HUES48 (cell line): ENCODE results near the gene CTNNA2.
"Not testable (repeated sequence)": the region's sequence is repeated elsewhere in the genome, so short reads cannot be mapped to it uniquely, and the experiment has no call there.

Experiments used
- H3K27ac ChIP-seq: one replicate; pipeline ENCODE4 v1.7.0; 2013; ENCODE audit warnings: low read depth, low read length, inconsistent platforms
- H3K27me3 ChIP-seq: 2 replicates; pipeline ENCODE4 v1.6.1; 2013; ENCODE audit warnings: mild to moderate bottlenecking, low read length; ENCODE audit not compliant: control insufficient read depth, insufficient read depth
- H3K36me3 ChIP-seq: 2 replicates; pipeline ENCODE4 v1.6.1; 2013; ENCODE audit warnings: low read length; ENCODE audit not compliant: control insufficient read depth, insufficient read depth
- H3K4me1 ChIP-seq: 2 replicates; pipeline ENCODE4 v1.6.1; 2013; ENCODE audit warnings: mild to moderate bottlenecking, low read length; ENCODE audit not compliant: control insufficient read depth, insufficient read depth
- H3K4me3 ChIP-seq: 2 replicates; pipeline ENCODE4 v1.5.1; 2013; ENCODE audit warnings: mild to moderate bottlenecking, low read depth, low read length
- H3K9ac ChIP-seq: 2 replicates; pipeline ENCODE4 v1.6.1; 2013; ENCODE audit warnings: mild to moderate bottlenecking, low read depth, low read length, moderate library complexity
- H3K9me3 ChIP-seq: 2 replicates; pipeline ENCODE4 v1.6.1; 2013; ENCODE audit warnings: low read length; ENCODE audit not compliant: control insufficient read depth, insufficient read depth

CTNNA2 gene

GRCh38 chr2:80195034-80195433 lies 682.2 kb downstream of the CTNNA2 start:
- no peak overlapping the region for H3K27ac ChIP-seq
- no peaks in the 10 kb centered on the region for H3K9me3 ChIP-seq
- no peak overlapping the region for H3K4me3 ChIP-seq
- H3K36me3 ChIP-seq: no peaks in the 10 kb centered on the region
- no peaks in the 10 kb centered on the region for H3K27me3 ChIP-seq
- H3K4me1 ChIP-seq: no peaks in the 10 kb centered on the region
- H3K9ac ChIP-seq: no peak overlapping the region

- Histone ChIP-seq H3K4me3 (no peak overlapping the region), H3K36me3 (no peaks in the 10 kb centered on the region)
These were observed 685.2 kb downstream of the CTNNA2 start for GRCh38 chr2:80198042-80198441.

GRCh38 chr2:80199504-80199903 lies 686.7 kb downstream of the CTNNA2 start:
- Histone ChIP-seq H3K4me1 (no peaks in the 10 kb centered on the region), H3K27ac (peak overlapping the region; percentile 28), H3K9ac (no peak overlapping the region), H3K9me3 (peaks cover 15% of the 10 kb centered on the region), H3K36me3 (no peaks in the 10 kb centered on the region), H3K4me3 (no peak overlapping the region), H3K27me3 (no peaks in the 10 kb centered on the region)

More at GRCh38 chr2:80198042-80198441, 685.2 kb downstream of the CTNNA2 start:
- Histone ChIP-seq H3K27ac (no peak overlapping the region), H3K27me3 (no peaks in the 10 kb centered on the region), H3K9me3 (peaks cover 4% of the 10 kb centered on the region; the same call in 1 of the 2 replicates), H3K4me1 (no peaks in the 10 kb centered on the region), H3K9ac (no peak overlapping the region)

DNA sequence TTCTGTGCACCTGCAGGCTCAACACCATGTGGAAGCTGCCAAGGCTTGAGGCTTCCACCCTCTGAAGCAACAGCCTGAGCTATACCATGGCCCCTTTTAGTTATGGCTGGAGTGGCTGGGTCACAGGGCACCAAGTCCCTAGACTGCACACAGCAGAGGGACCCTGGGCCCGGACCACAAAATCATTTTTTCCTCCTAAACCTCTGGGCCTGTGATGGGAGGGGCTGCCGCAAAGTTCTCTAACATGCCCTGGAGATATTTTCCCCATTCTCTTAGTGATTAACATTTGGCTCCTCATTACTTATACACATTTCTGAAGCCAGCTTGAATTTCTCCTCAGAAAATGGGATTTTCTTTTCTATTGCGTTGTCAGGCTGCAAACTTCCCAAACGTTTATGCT lies 691.1 kb downstream of the CTNNA2 start:
- not testable (repeated sequence) for H3K27me3 ChIP-seq, H3K9ac ChIP-seq, H3K36me3 ChIP-seq, H3K27ac ChIP-seq, H3K4me1 ChIP-seq, H3K4me3 ChIP-seq
- peaks cover 15% of the 10 kb centered on the region for H3K9me3 ChIP-seq

DNA sequence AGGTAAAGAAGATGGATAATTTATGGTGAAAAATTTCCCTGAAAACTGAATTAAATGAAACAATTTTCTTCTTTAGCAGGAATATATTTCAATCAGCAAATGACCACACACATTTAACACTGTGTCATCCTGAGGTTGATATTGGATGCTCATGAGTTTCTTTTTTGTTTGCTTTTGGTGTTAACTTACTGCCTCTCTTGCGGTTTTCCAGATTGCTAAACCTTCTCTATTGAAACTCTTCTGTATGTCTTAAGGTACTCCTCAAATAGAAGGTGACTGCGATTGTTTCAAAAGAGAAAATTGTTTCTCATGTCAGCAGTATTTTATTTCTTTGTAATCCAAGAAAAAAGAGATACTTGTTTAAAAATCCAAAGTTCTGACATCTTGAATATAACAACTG lies 692.6 kb downstream of the CTNNA2 start:
- H3K4me3 ChIP-seq: no peak overlapping the region
- H3K4me1 ChIP-seq: no peaks in the 10 kb centered on the region
- H3K27ac ChIP-seq: no peak overlapping the region
- H3K9ac ChIP-seq: no peak overlapping the region
- H3K27me3 ChIP-seq: no peaks in the 10 kb centered on the region
- H3K36me3 ChIP-seq: no peaks in the 10 kb centered on the region
- H3K9me3 ChIP-seq: peaks cover 15% of the 10 kb centered on the region

- Histone ChIP-seq H3K4me1 (no peaks in the 10 kb centered on the region), H3K27ac (no peak overlapping the region), H3K9me3 (peaks cover under 1% of the 10 kb centered on the region; the same call in 1 of the 2 replicates), H3K36me3 (no peaks in the 10 kb centered on the region), H3K4me3 (no peak overlapping the region), H3K9ac (no peak overlapping the region), H3K27me3 (no peaks in the 10 kb centered on the region)
These were observed 696.6 kb downstream of the CTNNA2 start for GRCh38 chr2:80209458-80209857.

DNA sequence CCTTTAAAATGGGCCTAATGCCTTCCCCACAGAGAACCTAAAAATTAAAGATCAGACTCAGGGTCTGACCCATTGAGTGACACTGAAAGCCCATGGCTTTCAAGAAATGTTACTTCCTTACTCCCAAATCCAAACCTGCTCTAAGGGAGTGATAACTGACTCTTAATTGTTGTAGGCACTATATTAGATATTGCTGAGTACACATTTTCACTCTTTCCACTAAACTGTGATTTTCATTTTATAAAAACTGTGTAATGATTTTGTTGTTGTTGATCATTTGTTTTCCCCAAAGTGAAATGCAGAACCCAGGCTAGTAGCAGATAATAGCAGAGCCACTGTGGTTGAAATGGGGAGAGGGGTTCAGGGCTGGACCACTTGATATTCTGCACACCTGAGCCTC lies 704.6 kb downstream of the CTNNA2 start:
- no peak overlapping the region for H3K9ac ChIP-seq
- H3K9me3 ChIP-seq: peaks cover 9% of the 10 kb centered on the region
- H3K4me3 ChIP-seq: no peak overlapping the region
- no peaks in the 10 kb centered on the region for H3K27me3 ChIP-seq
- no peaks in the 10 kb centered on the region for H3K36me3 ChIP-seq
- no peaks in the 10 kb centered on the region for H3K4me1 ChIP-seq
- no peak overlapping the region for H3K27ac ChIP-seq

- H3K9me3 ChIP-seq: no peaks in the 10 kb centered on the region
- no peak overlapping the region for H3K9ac ChIP-seq
- no peak overlapping the region for H3K27ac ChIP-seq
- no peaks in the 10 kb centered on the region for H3K36me3 ChIP-seq
- no peaks in the 10 kb centered on the region for H3K27me3 ChIP-seq
- no peak overlapping the region for H3K4me3 ChIP-seq
- H3K4me1 ChIP-seq: no peaks in the 10 kb centered on the region
These were observed 709.8 kb downstream of the CTNNA2 start for GRCh38 chr2:80222644-80223043.

DNA sequence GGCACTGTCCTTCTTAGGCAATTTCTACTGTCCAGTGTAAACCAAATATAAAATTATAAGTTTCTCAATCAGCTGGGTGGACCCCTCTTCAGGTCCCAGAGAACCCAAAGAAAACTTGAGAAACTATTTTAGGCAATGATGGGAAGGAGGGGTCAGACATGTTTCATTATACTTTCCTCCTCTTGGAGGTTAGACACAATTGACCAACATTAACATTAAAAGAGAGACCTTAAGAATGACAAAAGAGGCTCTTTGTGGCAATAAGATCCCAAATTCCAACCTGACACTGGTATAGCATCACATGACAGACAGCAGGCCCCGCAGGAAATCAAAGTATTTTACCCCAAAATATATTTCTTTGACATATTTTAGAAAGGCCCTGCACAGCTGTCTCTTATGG lies 718.6 kb downstream of the CTNNA2 start:
- Histone ChIP-seq H3K4me1 (peaks cover 14% of the 10 kb centered on the region), H3K4me3 (peak overlapping the region; percentile 33; the same call in 1 of the 2 replicates), H3K36me3 (no peaks in the 10 kb centered on the region), H3K9ac (peak overlapping the region; percentile 39; the same call in 1 of the 2 replicates), H3K27me3 (no peaks in the 10 kb centered on the region), H3K27ac (peak overlapping the region; percentile 39), H3K9me3 (no peaks in the 10 kb centered on the region)

- H3K9ac ChIP-seq: no peak overlapping the region
- peaks cover 14% of the 10 kb centered on the region for H3K4me1 ChIP-seq
- H3K9me3 ChIP-seq: no peaks in the 10 kb centered on the region
- H3K27ac ChIP-seq: no peak overlapping the region
- H3K36me3 ChIP-seq: no peaks in the 10 kb centered on the region
- no peaks in the 10 kb centered on the region for H3K27me3 ChIP-seq
- no peak overlapping the region for H3K4me3 ChIP-seq
These were observed 720.5 kb downstream of the CTNNA2 start for GRCh38 chr2:80233333-80233732.

GRCh38 chr2:80238692-80239469 lies 726.0 kb downstream of the CTNNA2 start:
- Histone ChIP-seq H3K27ac (no peak overlapping the region), H3K27me3 (no peaks in the 10 kb centered on the region), H3K36me3 (no peaks in the 10 kb centered on the region), H3K9me3 (no peaks in the 10 kb centered on the region), H3K4me1 (no peaks in the 10 kb centered on the region), H3K4me3 (no peak overlapping the region), H3K9ac (no peak overlapping the region)
